ENCODE measurements around the gene MORN1.

MORN1 gene

DNA sequence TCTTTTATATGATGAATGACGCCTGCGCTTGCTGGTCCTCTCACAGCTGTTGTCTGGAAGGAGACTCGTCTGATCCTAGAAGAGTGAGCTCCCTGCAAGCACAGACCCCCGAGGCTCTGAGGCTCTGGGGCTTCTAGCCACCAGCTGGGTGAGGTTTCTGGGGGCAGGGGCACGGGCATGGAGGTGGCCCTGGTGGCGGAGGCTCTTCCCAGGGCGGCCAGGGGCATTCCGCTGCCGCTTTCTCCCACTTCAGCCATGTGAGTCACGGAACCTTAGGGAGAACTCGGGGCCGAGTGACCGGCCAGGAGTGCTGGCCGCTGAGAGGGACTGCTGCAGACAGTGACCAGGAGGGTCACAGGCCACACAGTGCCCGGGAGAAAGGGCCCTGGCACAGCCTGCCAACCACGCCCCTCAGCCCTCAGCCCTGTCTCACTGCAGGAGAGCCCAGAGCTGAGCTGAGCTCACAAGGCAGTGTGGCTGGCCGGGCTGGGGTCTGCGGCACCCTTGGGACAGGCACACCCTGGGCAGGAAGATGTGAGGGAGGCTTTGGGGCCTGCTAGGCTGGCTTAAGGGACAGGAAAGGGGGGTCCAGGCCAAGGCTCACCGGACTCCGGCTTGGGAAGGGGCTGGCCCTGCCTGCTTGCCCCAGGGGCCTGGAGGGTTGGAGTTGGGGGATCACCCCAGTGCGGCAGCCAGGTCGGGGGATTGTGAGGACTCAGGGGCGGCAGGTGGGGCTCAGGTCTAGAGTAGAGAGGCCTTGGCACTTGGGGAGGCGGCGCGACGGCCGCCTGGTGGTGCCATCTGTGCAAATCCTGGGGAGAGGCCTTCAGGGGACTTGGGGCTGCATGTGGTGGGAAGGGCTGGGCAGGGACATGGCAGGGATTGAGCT is 35.7 kb downstream of the MORN1 start:
- no peak for TF ChIP-seq EZH2phosphoT487 (IDR thresholded peaks at IDR 0.05; ENCODE audit: borderline replicate concordance, low read length)
- TF ChIP-seq, protein P1, sequence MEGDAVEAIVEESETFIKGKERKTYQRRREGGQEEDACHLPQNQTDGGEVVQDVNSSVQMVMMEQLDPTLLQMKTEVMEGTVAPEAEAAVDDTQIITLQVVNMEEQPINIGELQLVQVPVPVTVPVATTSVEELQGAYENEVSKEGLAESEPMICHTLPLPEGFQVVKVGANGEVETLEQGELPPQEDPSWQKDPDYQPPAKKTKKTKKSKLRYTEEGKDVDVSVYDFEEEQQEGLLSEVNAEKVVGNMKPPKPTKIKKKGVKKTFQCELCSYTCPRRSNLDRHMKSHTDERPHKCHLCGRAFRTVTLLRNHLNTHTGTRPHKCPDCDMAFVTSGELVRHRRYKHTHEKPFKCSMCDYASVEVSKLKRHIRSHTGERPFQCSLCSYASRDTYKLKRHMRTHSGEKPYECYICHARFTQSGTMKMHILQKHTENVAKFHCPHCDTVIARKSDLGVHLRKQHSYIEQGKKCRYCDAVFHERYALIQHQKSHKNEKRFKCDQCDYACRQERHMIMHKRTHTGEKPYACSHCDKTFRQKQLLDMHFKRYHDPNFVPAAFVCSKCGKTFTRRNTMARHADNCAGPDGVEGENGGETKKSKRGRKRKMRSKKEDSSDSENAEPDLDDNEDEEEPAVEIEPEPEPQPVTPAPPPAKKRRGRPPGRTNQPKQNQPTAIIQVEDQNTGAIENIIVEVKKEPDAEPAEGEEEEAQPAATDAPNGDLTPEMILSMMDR (IDR thresholded peaks at IDR 0.05; ENCODE audit: low read depth, low read length, poor library complexity, severe bottlenecking) = no peak
- H3F3A ChIP-seq (ENCODE audit: control insufficient read depth, insufficient read depth) = no peaks in the 10 kb centered on the region
- no peaks in the 10 kb centered on the region for H3K9me3 ChIP-seq (ENCODE audit: control insufficient read depth, insufficient read depth, low read length)
- H3K36me3 ChIP-seq (ENCODE audit: control insufficient read depth, low read length) = no peaks in the 10 kb centered on the region
- no peaks in the 10 kb centered on the region for H3K79me2 ChIP-seq (ENCODE audit: control insufficient read depth, low read length)
- no peak overlapping the region for H3K27ac ChIP-seq (ENCODE audit: low read depth, low read length)
- no peaks in the 10 kb centered on the region for H3K4me1 ChIP-seq (ENCODE audit: control insufficient read depth, low read length)
- no peaks in the 10 kb centered on the region for H3K9me2 ChIP-seq (replicated peaks; ENCODE audit: control insufficient read depth, low read length)
- no peaks in the 10 kb centered on the region for H3K27me3 ChIP-seq (ENCODE audit: control insufficient read depth, low read length)
- H3K4me2 ChIP-seq (ENCODE audit: low read length) = no peak overlapping the region
- no peaks in the 10 kb centered on the region for H4K20me1 ChIP-seq (ENCODE audit: control insufficient read depth, insufficient read depth, low read depth, low read length)
- H3K4me3 ChIP-seq (ENCODE audit: low read length) = no peak overlapping the region

DNA sequence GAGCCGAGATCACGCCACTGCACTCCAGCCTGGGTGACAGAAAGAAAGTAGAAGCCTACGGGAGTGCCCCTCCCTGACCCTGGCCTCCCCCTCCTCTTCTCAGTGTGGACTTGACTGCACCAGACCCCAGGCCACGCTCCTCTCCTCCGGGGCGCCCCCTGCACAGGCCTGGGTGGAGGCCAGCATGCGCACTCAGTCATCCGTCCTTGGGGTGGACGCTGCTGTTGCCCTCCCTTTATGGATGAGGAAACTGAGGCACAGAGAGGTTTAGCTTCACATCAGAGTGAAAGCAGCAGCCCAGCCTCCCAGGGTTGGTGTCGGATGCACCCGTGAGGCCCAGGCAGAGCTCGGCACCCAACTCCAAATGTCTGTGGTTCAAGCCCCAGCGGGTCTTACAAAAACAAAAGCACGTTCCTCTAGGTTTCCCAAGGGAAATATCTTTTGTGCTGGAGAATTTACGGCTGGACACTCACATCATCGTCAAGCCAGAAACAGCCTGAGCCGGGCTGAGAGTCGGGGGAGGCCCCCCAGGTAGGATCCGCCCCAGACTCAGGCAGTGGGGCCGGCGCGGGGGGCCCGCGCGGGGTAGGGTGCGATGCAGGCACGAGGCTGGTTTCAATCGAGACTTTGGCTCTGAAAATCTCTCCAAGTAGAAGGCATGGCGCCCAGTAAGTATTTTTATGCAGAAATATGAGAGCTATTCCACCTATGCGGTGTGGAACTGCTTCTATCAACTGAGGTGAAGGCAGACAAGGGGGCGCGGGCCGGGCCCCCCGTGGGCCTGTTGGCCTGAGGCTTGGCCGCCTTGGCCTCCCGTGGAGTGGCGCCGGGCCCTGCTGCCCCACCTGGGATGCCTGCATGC is 36.6 kb downstream of the MORN1 start:
- Histone ChIP-seq H3F3A (ENCODE audit: control insufficient read depth, insufficient read depth) (no peaks in the 10 kb centered on the region; the same call in 1 of the 2 replicates), H3K27me3 (ENCODE audit: control insufficient read depth, low read length) (no peaks in the 10 kb centered on the region), H4K20me1 (ENCODE audit: control insufficient read depth, insufficient read depth, low read depth, low read length) (no peaks in the 10 kb centered on the region), H3K9me3 (ENCODE audit: control insufficient read depth, insufficient read depth, low read length) (no peaks in the 10 kb centered on the region), H3K4me2 (ENCODE audit: low read length) (no peak overlapping the region), H3K4me3 (ENCODE audit: low read length) (no peak overlapping the region), H3K9me2 (replicated peaks; ENCODE audit: control insufficient read depth, low read length) (no peaks in the 10 kb centered on the region), H3K4me1 (ENCODE audit: control insufficient read depth, low read length) (no peaks in the 10 kb centered on the region), H3K27ac (ENCODE audit: low read depth, low read length) (no peak overlapping the region), H3K79me2 (ENCODE audit: control insufficient read depth, low read length) (no peaks in the 10 kb centered on the region), H3K36me3 (ENCODE audit: control insufficient read depth, low read length) (no peaks in the 10 kb centered on the region)
- TF ChIP-seq, protein P1 (IDR thresholded peaks at IDR 0.05; ENCODE audit: low read depth, low read length, poor library complexity, severe bottlenecking) = no peak

DNA sequence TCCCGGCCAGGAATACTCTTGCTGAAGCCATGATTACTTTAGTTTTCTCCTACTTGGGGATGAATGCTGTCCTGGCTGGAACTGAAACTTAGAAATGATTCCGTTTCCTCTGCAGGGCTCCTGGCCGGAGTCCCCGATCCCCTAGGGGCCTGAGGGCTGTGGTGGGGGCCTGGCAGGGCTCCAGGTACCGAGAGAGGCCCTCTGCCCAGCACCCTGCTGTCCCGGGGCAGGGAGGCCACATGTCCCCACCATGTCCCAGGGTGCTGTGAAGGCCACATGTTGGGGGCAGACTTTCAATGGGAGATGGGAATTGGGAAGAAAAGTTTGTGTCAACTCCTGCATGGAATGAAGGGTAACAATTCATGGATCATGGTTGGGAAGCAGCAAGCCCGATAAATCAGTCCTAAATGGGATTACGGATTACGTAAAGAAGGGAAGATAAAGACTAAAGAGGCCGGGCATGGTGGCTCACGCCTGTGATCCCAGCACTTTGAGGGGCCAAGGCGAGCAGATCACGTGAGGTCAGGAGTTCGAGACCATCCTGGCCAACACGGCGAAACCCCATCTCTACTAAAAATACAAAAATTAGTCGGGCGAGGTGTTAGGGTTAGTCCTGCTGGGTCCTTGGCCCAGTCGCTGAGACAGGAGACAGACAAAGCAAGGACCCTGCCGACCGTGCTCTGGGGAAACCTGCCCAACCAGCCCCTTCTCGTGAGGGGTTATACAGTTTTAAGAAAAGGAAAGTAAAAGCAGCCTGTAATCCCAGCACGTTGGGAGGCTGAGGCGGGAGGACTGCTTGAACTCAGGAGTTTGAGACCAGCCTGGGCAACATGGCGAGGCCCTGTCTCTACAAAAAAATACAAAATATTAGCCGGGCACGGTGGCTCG is 37.6 kb downstream of the MORN1 start:
- no peak overlapping the region for H3K4me3 ChIP-seq (ENCODE audit: low read length)
- no peaks in the 10 kb centered on the region for H3K9me2 ChIP-seq (replicated peaks; ENCODE audit: control insufficient read depth, low read length)
- TF ChIP-seq EZH2phosphoT487 (IDR thresholded peaks at IDR 0.05; ENCODE audit: borderline replicate concordance, low read length) = no peak
- TF ChIP-seq, protein P1 (IDR thresholded peaks at IDR 0.05; ENCODE audit: low read depth, low read length, poor library complexity, severe bottlenecking) = no peak
- H3F3A ChIP-seq (ENCODE audit: control insufficient read depth, insufficient read depth) = no peaks in the 10 kb centered on the region; the same call in 1 of the 2 replicates
- no peaks in the 10 kb centered on the region for H3K4me1 ChIP-seq (ENCODE audit: control insufficient read depth, low read length)
- H3K4me2 ChIP-seq (ENCODE audit: low read length) = no peak overlapping the region
- no peak overlapping the region for H3K27ac ChIP-seq (ENCODE audit: low read depth, low read length)
- H3K79me2 ChIP-seq (ENCODE audit: control insufficient read depth, low read length) = no peaks in the 10 kb centered on the region
- no peaks in the 10 kb centered on the region for H3K36me3 ChIP-seq (ENCODE audit: control insufficient read depth, low read length)
- H3K27me3 ChIP-seq (ENCODE audit: control insufficient read depth, low read length) = no peaks in the 10 kb centered on the region
- no peaks in the 10 kb centered on the region for H3K9me3 ChIP-seq (ENCODE audit: control insufficient read depth, insufficient read depth, low read length)
- H4K20me1 ChIP-seq (ENCODE audit: control insufficient read depth, insufficient read depth, low read depth, low read length) = no peaks in the 10 kb centered on the region
